ENCODE measurements around the gene DOCK11. TPM values are rescaled to one million over a fixed set of nuclear protein-coding genes. Genes with fewer than 3 reads are reported as not detected.

The DOCK11 gene
- total RNA-seq, 1 experiment from 2014 or later = 13.1 TPM

DNA sequence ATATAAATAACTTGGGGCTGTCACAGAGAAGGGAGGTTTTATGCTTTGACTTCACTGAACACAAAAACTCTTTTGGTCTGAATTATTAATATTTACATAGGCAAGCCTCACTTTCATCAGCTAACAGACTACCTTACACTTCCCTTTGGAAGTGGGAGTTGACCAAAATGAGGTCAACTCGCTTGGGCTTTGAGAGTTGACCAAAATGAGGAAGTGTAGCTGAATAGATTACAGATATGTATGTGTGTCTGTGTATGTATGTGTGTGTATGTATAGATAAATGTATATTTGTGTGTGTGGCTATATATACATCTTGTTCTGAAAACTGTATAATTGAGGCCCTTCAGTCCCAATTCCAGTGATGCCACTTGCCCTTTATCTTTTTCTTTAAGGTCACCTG is 118.5 kb downstream of the DOCK11 start (continued):
- TF ChIP-seq, protein P1, sequence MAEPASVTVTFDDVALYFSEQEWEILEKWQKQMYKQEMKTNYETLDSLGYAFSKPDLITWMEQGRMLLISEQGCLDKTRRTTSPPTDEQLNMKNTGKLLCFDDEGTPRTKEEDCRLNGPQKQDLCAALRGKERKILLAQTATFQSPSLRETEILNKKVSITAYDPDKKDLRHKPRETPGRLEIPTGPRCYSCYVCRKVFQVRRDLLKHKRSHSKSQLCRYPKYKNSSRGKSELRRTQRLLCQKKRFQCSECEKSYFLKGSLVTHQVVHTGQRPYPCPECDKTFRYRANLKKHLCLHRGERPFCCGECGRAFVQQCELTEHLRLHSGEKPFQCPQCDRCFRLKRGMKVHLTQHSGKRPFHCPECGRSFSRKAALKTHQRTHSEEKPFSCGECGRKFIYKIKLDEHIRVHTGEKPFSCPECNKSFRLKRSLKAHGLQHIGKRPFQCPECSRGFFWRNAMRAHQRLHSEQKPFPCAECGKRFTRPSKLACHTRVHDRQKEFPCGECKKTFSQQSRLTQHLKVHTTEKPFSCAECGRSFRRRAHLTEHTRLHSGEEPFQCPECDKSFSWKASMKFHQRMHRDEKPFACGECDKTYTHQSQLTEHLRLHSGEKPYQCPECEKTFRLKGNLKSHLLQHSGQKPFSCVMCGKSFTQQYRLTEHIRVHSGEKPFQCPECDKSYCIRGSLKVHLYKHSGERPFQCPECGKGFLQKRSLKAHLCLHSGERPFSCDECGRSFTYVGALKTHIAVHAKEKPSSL (CRISPR knock-in tag; conservative IDR thresholded peaks at IDR 0.05) = no peak
- TF ChIP-seq CBFB (CRISPR knock-in tag; IDR thresholded peaks at IDR 0.05; ENCODE audit: low read depth) (no peak), NFATC4 (CRISPR knock-in tag; IDR thresholded peaks at IDR 0.05) (no peak), ZBTB43 (CRISPR knock-in tag; IDR thresholded peaks at IDR 0.05) (no peak), RORB (CRISPR knock-in tag; IDR thresholded peaks at IDR 0.05) (no peak), ZNF232 (CRISPR knock-in tag; IDR thresholded peaks at IDR 0.05) (no peak), GABPB1 (CRISPR knock-in tag; IDR thresholded peaks at IDR 0.05) (no peak), GRHL2 (CRISPR knock-in tag; IDR thresholded peaks at IDR 0.05; ENCODE audit: insufficient replicate concordance, severe bottlenecking) (no peak), MAX (CRISPR knock-in tag; IDR thresholded peaks at IDR 0.05) (no peak), ZBTB21 (CRISPR knock-in tag; IDR thresholded peaks at IDR 0.05; ENCODE audit: borderline replicate concordance) (no peak), SMAD3 (CRISPR knock-in tag; IDR thresholded peaks at IDR 0.05; ENCODE audit: borderline replicate concordance) (no peak), ATF6 (CRISPR knock-in tag; IDR thresholded peaks at IDR 0.05) (no peak), ZMAT4 (CRISPR knock-in tag; IDR thresholded peaks at IDR 0.05) (no peak), TEAD1 (CRISPR knock-in tag; IDR thresholded peaks at IDR 0.05) (no peak)

DNA sequence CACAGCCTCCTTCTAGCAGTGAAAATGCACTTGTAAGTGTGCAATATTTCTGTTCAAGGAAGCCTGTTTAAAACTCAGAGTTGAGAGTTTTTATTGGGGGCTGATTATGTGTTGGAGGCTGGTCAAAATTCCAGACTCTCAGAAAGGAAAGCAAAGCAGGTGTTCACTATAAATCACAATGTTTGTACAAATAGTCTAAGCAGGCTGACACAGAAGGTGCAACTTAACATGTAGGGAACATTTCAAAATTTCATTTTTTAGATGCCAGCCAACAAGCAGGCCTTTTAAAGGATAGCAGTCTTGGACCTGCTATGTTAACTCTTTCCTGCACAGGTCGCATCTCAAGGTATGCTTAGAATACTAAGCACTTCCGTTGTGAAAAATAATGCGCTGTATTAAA is 119.5 kb downstream of the DOCK11 start:
- ChIA-PET POLR2A (no interaction called here), CTCF (no interaction called here)
- DNase-seq (ENCODE audit: low spot score) (no peak), ATAC-seq (no peak)
- Mint-ChIP-seq H3K4me3 (no peak overlapping the region), H3K36me3 (0 out of 2 replicates have a peak, but pooled peaks cover 1% of the 10 kb centered on the region), H3K9me3 (no peaks in the 10 kb centered on the region), H3K27ac (no peak overlapping the region), H3K27me3 (ENCODE audit: low read depth) (no peaks in the 10 kb centered on the region), H3K4me1 (peaks cover 12% of the 10 kb centered on the region)
- TF ChIP-seq ZBTB43 (CRISPR knock-in tag; IDR thresholded peaks at IDR 0.05) = no peak
- no peak for TF ChIP-seq JUN (CRISPR knock-in tag; IDR thresholded peaks at IDR 0.05)
- no peak for TF ChIP-seq GTF2I (CRISPR knock-in tag; conservative IDR thresholded peaks at IDR 0.05)
- TF ChIP-seq, protein P2, sequence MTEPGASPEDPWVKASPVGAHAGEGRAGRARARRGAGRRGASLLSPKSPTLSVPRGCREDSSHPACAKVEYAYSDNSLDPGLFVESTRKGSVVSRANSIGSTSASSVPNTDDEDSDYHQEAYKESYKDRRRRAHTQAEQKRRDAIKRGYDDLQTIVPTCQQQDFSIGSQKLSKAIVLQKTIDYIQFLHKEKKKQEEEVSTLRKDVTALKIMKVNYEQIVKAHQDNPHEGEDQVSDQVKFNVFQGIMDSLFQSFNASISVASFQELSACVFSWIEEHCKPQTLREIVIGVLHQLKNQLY (CRISPR knock-in tag; IDR thresholded peaks at IDR 0.05) = no peak
- TF ChIP-seq OVOL2 (CRISPR knock-in tag; IDR thresholded peaks at IDR 0.05; ENCODE audit: borderline replicate concordance) = no peak
- TF ChIP-seq, protein P3, sequence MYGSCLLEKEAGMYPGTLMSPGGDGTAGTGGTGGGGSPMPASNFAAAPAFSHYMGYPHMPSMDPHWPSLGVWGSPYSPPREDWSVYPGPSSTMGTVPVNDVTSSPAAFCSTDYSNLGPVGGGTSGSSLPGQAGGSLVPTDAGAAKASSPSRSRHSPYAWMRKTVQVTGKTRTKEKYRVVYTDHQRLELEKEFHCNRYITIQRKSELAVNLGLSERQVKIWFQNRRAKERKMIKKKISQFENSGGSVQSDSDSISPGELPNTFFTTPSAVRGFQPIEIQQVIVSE (CRISPR knock-in tag; IDR thresholded peaks at IDR 0.05; ENCODE audit: borderline replicate concordance) = no peak
- no peak for TF ChIP-seq SP1 (CRISPR knock-in tag; conservative IDR thresholded peaks at IDR 0.05)
- no peak for TF ChIP-seq ZNF416 (CRISPR knock-in tag; IDR thresholded peaks at IDR 0.05)
- TF ChIP-seq AR (CRISPR knock-in tag; IDR thresholded peaks at IDR 0.05) = no peak
- TF ChIP-seq, protein P4, sequence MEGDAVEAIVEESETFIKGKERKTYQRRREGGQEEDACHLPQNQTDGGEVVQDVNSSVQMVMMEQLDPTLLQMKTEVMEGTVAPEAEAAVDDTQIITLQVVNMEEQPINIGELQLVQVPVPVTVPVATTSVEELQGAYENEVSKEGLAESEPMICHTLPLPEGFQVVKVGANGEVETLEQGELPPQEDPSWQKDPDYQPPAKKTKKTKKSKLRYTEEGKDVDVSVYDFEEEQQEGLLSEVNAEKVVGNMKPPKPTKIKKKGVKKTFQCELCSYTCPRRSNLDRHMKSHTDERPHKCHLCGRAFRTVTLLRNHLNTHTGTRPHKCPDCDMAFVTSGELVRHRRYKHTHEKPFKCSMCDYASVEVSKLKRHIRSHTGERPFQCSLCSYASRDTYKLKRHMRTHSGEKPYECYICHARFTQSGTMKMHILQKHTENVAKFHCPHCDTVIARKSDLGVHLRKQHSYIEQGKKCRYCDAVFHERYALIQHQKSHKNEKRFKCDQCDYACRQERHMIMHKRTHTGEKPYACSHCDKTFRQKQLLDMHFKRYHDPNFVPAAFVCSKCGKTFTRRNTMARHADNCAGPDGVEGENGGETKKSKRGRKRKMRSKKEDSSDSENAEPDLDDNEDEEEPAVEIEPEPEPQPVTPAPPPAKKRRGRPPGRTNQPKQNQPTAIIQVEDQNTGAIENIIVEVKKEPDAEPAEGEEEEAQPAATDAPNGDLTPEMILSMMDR (IDR thresholded peaks at IDR 0.05) = no peak
